Measurements from ENCODE around the gene PPP4R2. TPM values are rescaled to one million over a fixed set of nuclear protein-coding genes. Genes with fewer than 3 reads are reported as not detected.

Gene PPP4R2
- total and polyA plus RNA-seq, 2 donors (not counting 1 experiment from before 2014, with no cell fraction given): 9.8 to 57.5 TPM

GRCh38 chr3:73018790-73019441, 22.3 kb downstream of the PPP4R2 start:
- Histone ChIP-seq H3K27me3 (replicated peaks in 1 of 4; ENCODE audit: control extremely low read depth in 1 of 4, control insufficient read depth in 3 of 4, insufficient read depth in 4 of 4, low read length in 3 of 4) (no peaks in the 10 kb centered on the region), H3K27ac (ENCODE audit: low read length in 2 of 2) (no peak overlapping the region), H3K4me2 (replicated peaks; ENCODE audit: low read depth, low read length, poor library complexity, severe bottlenecking) (no peak overlapping the region), H3K4me1 (ENCODE audit: control insufficient read depth in 2 of 2, insufficient read depth in 2 of 2, low read length in 2 of 2) (peaks cover 5 to 6% of the 10 kb centered on the region in 2 donors), H3K79me2 (ENCODE audit: control insufficient read depth, insufficient read depth, low read length) (peaks cover 98% of the 10 kb centered on the region), H4K20me1 (ENCODE audit: control insufficient read depth, insufficient read depth, low read length, poor library complexity, severe bottlenecking) (peaks cover 84% of the 10 kb centered on the region), H3K4me3 (ENCODE audit: control extremely low read depth in 1 of 5, extremely low read depth in 1 of 5, insufficient read depth in 1 of 5, low read depth in 2 of 5, low read length in 4 of 5) (no peak overlapping the region), H3K9ac (ENCODE audit: low read length) (no peak overlapping the region), H3K36me3 (replicated peaks in 1 of 2; ENCODE audit: control extremely low read depth in 1 of 2, control insufficient read depth in 1 of 2, extremely low read depth in 1 of 2, insufficient read depth in 2 of 2, low read length in 1 of 2) (peaks cover 0 to 9% of the 10 kb centered on the region in 2 experiments), H3K9me3 (ENCODE audit: control extremely low read depth in 1 of 3, control insufficient read depth in 2 of 3, insufficient read depth in 1 of 3, low read length in 2 of 3) (no peaks in the 10 kb centered on the region), H2AFZ (ENCODE audit: insufficient read depth, low read depth, low read length, poor library complexity, severe bottlenecking) (no peak overlapping the region)
- ChIA-PET POLR2A (no interaction called here), CTCF (no interaction called here)
- DNase-seq (no peak), ATAC-seq (ENCODE audit: low read depth) (no peak)
- WGBS (ENCODE audit: insufficient coverage): no CpG with 5 or more reads among the region's 5 CpGs
- Mint-ChIP-seq H3K4me1 (peaks cover 44% of the 10 kb centered on the region), H3K4me3 (no peak overlapping the region), H3K27ac (no peak overlapping the region), H3K27me3 (no peaks in the 10 kb centered on the region), H3K9me3 (ENCODE audit: insufficient read depth) (no peaks in the 10 kb centered on the region)
- TF ChIP-seq EZH2 (IDR thresholded peaks at IDR 0.05; ENCODE audit: borderline replicate concordance, insufficient read depth, low read depth, low read length, poor library complexity, severe bottlenecking) (no peak), CTCF (IDR thresholded peaks at IDR 0.05) (no peak)
- intact Hi-C loops (cut with micrococcal nuclease): no loop called here

GRCh38 chr3:73021301-73021835, 24.8 kb downstream of the PPP4R2 start:
- Mint-ChIP-seq H3K27me3 (no peaks in the 10 kb centered on the region), H3K9me3 (ENCODE audit: insufficient read depth) (no peaks in the 10 kb centered on the region), H3K27ac (no peak overlapping the region), H3K4me1 (peaks cover 57% of the 10 kb centered on the region), H3K4me3 (no peak overlapping the region)
- no CpG with 5 or more reads among the region's 4 CpGs for WGBS (ENCODE audit: insufficient coverage)
- no peaks in the 10 kb centered on the region for H3K27me3 ChIP-seq (replicated peaks in 1 of 4; ENCODE audit: control extremely low read depth in 1 of 4, control insufficient read depth in 3 of 4, insufficient read depth in 4 of 4, low read length in 3 of 4)
- H2AFZ ChIP-seq (ENCODE audit: insufficient read depth, low read depth, low read length, poor library complexity, severe bottlenecking): no peak overlapping the region
- peaks cover 98% of the 10 kb centered on the region for H3K79me2 ChIP-seq (ENCODE audit: control insufficient read depth, insufficient read depth, low read length)
- ChIA-PET POLR2A (interaction anchor here (0.6 kb wide), 1 partner anchor 24 kb away, joined by 5 read pairs; no protein-coding TSS in a partner anchor), CTCF (no interaction called here)
- TF ChIP-seq EZH2 (IDR thresholded peaks at IDR 0.05; ENCODE audit: borderline replicate concordance, insufficient read depth, low read depth, low read length, poor library complexity, severe bottlenecking) (no peak), CTCF (IDR thresholded peaks at IDR 0.05) (no peak)
- H3K4me2 ChIP-seq (replicated peaks; ENCODE audit: low read depth, low read length, poor library complexity, severe bottlenecking): no peak overlapping the region
- H3K9me3 ChIP-seq (ENCODE audit: control extremely low read depth in 1 of 3, control insufficient read depth in 2 of 3, insufficient read depth in 1 of 3, low read length in 2 of 3): no peaks in the 10 kb centered on the region
- DNase-seq: no peak
- no peak overlapping the region for H3K4me3 ChIP-seq (ENCODE audit: control extremely low read depth in 1 of 5, extremely low read depth in 1 of 5, insufficient read depth in 1 of 5, low read depth in 2 of 5, low read length in 4 of 5)
- peaks cover 5 to 12% of the 10 kb centered on the region in 2 donors for H3K4me1 ChIP-seq (ENCODE audit: control insufficient read depth in 2 of 2, insufficient read depth in 2 of 2, low read length in 2 of 2)
- intact Hi-C loops (cut with micrococcal nuclease): no loop called here
- no peak for ATAC-seq (ENCODE audit: low read depth)
- no peak overlapping the region for H3K27ac ChIP-seq (ENCODE audit: low read length in 2 of 2)
- peaks cover 80% of the 10 kb centered on the region for H4K20me1 ChIP-seq (ENCODE audit: control insufficient read depth, insufficient read depth, low read length, poor library complexity, severe bottlenecking)
- H3K36me3 ChIP-seq (replicated peaks in 1 of 2; ENCODE audit: control extremely low read depth in 1 of 2, control insufficient read depth in 1 of 2, extremely low read depth in 1 of 2, insufficient read depth in 2 of 2, low read length in 1 of 2): peaks cover 0 to 7% of the 10 kb centered on the region in 2 experiments
- no peak overlapping the region for H3K9ac ChIP-seq (ENCODE audit: low read length)
